ENCODE results near the gene PTPN9.

Gene PTPN9

DNA sequence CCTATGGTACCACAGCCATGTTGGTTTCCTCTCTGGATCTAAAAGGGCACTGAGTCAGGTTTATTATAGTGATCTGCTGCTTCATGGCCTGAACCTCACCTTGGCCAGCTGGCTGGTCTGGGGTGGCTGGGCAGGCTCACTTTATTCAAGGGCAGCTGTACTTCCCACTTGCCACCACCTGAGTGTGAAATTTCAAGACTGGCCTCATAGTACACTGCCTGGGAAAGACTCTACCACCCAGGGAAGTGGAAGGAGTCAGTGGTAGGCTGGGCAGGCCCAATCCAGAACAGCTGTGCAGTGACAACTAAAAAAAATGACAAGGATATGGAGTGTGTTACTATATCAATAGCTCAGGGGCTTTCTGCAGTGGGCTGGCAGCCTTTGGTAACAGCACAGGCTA, 37.7 kb upstream of the PTPN9 start:
- TF ChIP-seq CREB1 (IDR thresholded peaks at IDR 0.05; ENCODE audit: low read depth) (no peak), EGR1 (IDR thresholded peaks at IDR 0.05) (no peak), TEAD4 (IDR thresholded peaks at IDR 0.05) (no peak), CEBPB (IDR thresholded peaks at IDR 0.05) (no peak), FOXM1 (IDR thresholded peaks at IDR 0.05; ENCODE audit: borderline replicate concordance, low read depth) (no peak), TCF12 (IDR thresholded peaks at IDR 0.05; ENCODE audit: low read depth) (no peak), NFIC (IDR thresholded peaks at IDR 0.05) (no peak), RAD21 (IDR thresholded peaks at IDR 0.05; ENCODE audit: low read depth) (no peak), EP300 (IDR thresholded peaks at IDR 0.05; ENCODE audit: borderline replicate concordance) (no peak), ZBTB7A (IDR thresholded peaks at IDR 0.05; ENCODE audit: low read depth) (no peak), TAF1 (IDR thresholded peaks at IDR 0.05; ENCODE audit: low read depth) (no peak), YY1 (IDR thresholded peaks at IDR 0.05; ENCODE audit: low read depth) (no peak)
- TF ChIP-seq, protein P1, sequence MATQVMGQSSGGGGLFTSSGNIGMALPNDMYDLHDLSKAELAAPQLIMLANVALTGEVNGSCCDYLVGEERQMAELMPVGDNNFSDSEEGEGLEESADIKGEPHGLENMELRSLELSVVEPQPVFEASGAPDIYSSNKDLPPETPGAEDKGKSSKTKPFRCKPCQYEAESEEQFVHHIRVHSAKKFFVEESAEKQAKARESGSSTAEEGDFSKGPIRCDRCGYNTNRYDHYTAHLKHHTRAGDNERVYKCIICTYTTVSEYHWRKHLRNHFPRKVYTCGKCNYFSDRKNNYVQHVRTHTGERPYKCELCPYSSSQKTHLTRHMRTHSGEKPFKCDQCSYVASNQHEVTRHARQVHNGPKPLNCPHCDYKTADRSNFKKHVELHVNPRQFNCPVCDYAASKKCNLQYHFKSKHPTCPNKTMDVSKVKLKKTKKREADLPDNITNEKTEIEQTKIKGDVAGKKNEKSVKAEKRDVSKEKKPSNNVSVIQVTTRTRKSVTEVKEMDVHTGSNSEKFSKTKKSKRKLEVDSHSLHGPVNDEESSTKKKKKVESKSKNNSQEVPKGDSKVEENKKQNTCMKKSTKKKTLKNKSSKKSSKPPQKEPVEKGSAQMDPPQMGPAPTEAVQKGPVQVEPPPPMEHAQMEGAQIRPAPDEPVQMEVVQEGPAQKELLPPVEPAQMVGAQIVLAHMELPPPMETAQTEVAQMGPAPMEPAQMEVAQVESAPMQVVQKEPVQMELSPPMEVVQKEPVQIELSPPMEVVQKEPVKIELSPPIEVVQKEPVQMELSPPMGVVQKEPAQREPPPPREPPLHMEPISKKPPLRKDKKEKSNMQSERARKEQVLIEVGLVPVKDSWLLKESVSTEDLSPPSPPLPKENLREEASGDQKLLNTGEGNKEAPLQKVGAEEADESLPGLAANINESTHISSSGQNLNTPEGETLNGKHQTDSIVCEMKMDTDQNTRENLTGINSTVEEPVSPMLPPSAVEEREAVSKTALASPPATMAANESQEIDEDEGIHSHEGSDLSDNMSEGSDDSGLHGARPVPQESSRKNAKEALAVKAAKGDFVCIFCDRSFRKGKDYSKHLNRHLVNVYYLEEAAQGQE (IDR thresholded peaks at IDR 0.05; ENCODE audit: low read depth): no peak
- TF ChIP-seq, protein P2, sequence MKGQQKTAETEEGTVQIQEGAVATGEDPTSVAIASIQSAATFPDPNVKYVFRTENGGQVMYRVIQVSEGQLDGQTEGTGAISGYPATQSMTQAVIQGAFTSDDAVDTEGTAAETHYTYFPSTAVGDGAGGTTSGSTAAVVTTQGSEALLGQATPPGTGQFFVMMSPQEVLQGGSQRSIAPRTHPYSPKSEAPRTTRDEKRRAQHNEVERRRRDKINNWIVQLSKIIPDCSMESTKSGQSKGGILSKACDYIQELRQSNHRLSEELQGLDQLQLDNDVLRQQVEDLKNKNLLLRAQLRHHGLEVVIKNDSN (IDR thresholded peaks at IDR 0.05): no peak
- TF ChIP-seq, protein P3, sequence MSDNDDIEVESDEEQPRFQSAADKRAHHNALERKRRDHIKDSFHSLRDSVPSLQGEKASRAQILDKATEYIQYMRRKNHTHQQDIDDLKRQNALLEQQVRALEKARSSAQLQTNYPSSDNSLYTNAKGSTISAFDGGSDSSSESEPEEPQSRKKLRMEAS (IDR thresholded peaks at IDR 0.05): no peak

DNA sequence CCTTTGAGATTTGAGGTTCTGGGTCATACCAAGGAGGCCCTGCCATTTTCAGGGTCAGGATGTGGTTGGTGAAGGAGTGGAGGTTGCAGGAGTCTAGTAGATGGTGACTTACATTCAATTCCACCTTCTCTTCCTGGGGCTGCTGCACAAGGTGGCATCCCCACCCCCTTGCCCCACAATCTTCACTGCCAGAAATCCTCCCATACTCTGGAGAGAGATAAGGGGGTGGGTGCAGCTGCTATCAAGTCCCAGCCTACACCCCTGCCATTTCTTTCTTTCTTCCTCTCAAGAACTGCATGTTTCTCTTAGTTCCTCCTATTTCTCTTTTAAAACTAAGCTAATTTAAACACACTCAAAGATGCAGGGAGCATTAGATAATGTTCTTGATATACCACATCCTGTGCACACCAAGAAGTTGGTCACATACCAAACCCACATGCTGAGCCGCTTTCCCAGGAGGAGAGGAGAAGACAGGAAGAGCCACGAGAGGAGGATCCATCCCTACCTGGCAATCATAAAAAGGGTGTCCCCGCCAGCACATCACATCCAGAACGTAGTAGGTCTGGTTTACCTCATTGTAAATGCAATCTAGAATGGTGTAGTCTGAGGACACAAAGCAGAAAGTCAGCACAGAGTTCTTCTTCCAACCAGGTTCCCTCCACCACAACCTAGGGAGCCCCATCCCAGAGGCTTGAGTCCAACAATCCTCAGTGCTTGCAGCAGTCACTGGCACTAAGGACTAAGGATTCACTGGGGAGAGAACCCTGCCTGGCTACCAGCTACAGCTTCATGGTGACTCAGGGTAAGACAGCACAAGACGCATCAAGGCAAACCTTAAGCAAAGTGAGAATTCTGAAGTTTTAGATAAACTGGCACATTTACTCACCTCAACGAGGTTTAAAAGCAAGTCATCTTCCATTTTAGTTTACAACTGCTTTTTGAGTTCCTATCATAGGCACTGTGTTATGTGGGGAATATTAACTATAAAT, 27.9 kb upstream of the PTPN9 start:
- TF ChIP-seq YY1 (IDR thresholded peaks at IDR 0.05; ENCODE audit: low read depth): no peak
- TF ChIP-seq CREB1 (IDR thresholded peaks at IDR 0.05; ENCODE audit: low read depth): no peak
- TF ChIP-seq CEBPB (IDR thresholded peaks at IDR 0.05): no peak
- TF ChIP-seq RAD21 (IDR thresholded peaks at IDR 0.05; ENCODE audit: low read depth): no peak
- no peak for TF ChIP-seq ZBTB7A (IDR thresholded peaks at IDR 0.05; ENCODE audit: low read depth)
- TF ChIP-seq TCF12 (IDR thresholded peaks at IDR 0.05; ENCODE audit: low read depth): no peak
- no peak for TF ChIP-seq EP300 (IDR thresholded peaks at IDR 0.05; ENCODE audit: borderline replicate concordance)
- TF ChIP-seq, protein P2 (IDR thresholded peaks at IDR 0.05): no peak
- no peak for TF ChIP-seq TEAD4 (IDR thresholded peaks at IDR 0.05)
- TF ChIP-seq, protein P3 (IDR thresholded peaks at IDR 0.05): no peak
- no peak for TF ChIP-seq NFIC (IDR thresholded peaks at IDR 0.05)
- TF ChIP-seq, protein P1 (IDR thresholded peaks at IDR 0.05; ENCODE audit: low read depth): no peak
- no peak for TF ChIP-seq FOXM1 (IDR thresholded peaks at IDR 0.05; ENCODE audit: borderline replicate concordance, low read depth)
- TF ChIP-seq TAF1 (IDR thresholded peaks at IDR 0.05; ENCODE audit: low read depth): no peak
- TF ChIP-seq EGR1 (IDR thresholded peaks at IDR 0.05): no peak

DNA sequence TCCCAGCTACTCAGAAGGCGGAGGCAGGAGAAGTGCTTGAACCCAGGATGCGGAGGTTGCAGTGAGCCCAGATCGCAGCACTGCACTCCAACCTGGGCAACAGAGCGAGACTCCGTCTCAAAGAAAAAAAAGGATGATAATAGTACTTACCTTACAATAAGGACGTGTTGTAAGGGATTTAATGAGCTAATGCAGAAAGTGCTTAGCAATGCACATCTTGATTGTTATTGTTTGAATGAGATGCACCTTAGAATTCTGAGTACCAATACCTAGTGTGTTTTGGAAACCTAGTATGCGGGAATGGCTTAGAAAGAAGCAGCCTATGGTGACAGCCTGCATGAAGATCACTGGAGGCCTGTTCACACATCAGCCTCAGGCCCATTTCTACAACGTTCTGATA, 26.9 kb upstream of the PTPN9 start:
- TF ChIP-seq CREB1 (IDR thresholded peaks at IDR 0.05; ENCODE audit: low read depth) (no peak), YY1 (IDR thresholded peaks at IDR 0.05; ENCODE audit: low read depth) (no peak), NFIC (IDR thresholded peaks at IDR 0.05) (no peak), ZBTB7A (IDR thresholded peaks at IDR 0.05; ENCODE audit: low read depth) (no peak), TAF1 (IDR thresholded peaks at IDR 0.05; ENCODE audit: low read depth) (no peak), EGR1 (IDR thresholded peaks at IDR 0.05) (no peak), FOXM1 (IDR thresholded peaks at IDR 0.05; ENCODE audit: borderline replicate concordance, low read depth) (no peak), CEBPB (IDR thresholded peaks at IDR 0.05) (no peak)
- TF ChIP-seq, protein P2 (IDR thresholded peaks at IDR 0.05): no peak
- TF ChIP-seq, protein P1 (IDR thresholded peaks at IDR 0.05; ENCODE audit: low read depth): no peak
- TF ChIP-seq, protein P3 (IDR thresholded peaks at IDR 0.05): no peak
